Naive thymus-derived CD4-positive, alpha-beta T cell (primary cell): ENCODE measurements around the gene HSD17B13. TPM values are rescaled to one million over a fixed set of nuclear protein-coding genes. Genes with fewer than 3 reads are reported as not detected.

Experiments used
- ATAC-seq: fragments of 150-1000 bp; cut with Tn5 transposase; 2 replicates; pipeline ENCODE4 v1.10.0; 2021; ENCODE audit warnings: mild to moderate bottlenecking, moderate library complexity
- CTCF ChIA-PET: fragments of 350-600 bp; sonication (Branson Sonifier 250); formaldehyde crosslinking; loops from one replicate; lab custom pipeline; 2021; ENCODE audit warnings: antibody characterized with exemption; lab: Charles Lee
- POLR2A ChIA-PET: fragments of 350-600 bp; sonication (Branson Sonifier 250); formaldehyde crosslinking; loops from one replicate; lab custom pipeline; 2021; ENCODE audit warnings: antibody characterized with exemption, inconsistent platforms; lab: Charles Lee
- DNase-seq, 9 donors: peaks; one replicate each; pipeline versions ENCODE4 v3.0.0 to v3.0.0-alpha.2; 2020 to 2022; ENCODE audit warnings: mixed read lengths in 1 of 9
- H3K27ac ChIP-seq: one replicate; pipeline ENCODE4 v1.7.0; 2013; ENCODE audit warnings: mild to moderate bottlenecking, low read depth, low read length, moderate library complexity
- H3K27me3 ChIP-seq, 2 donors: one replicate each; pipeline ENCODE4 v1.7.0; 2013; ENCODE audit warnings: low read length in 2 of 2, mild to moderate bottlenecking in 2 of 2, moderate library complexity in 2 of 2; ENCODE audit not compliant: control insufficient read depth in 2 of 2, insufficient read depth in 2 of 2
- H3K36me3 ChIP-seq, 3 experiments: 1 replicate in 2 of 3; 2 replicates in 1 of 3; pipeline ENCODE4 v1.7.0; 2013; ENCODE audit warnings: low read length in 3 of 3, mild to moderate bottlenecking in 3 of 3, moderate library complexity in 1 of 3; ENCODE audit not compliant: insufficient read depth in 3 of 3, control insufficient read depth in 2 of 3
- H3K4me1 ChIP-seq, 2 donors: one replicate each; pipeline ENCODE4 v1.7.0; 2013; ENCODE audit warnings: low read length in 2 of 2, mild to moderate bottlenecking in 2 of 2, moderate library complexity in 1 of 2; ENCODE audit not compliant: control insufficient read depth in 2 of 2, insufficient read depth in 2 of 2
- H3K4me3 ChIP-seq: 2 replicates; pipeline ENCODE4 v1.7.0; 2013; ENCODE audit warnings: mild to moderate bottlenecking, low read length
- H3K9me3 ChIP-seq, 3 experiments: 1 replicate in 2 of 3; 2 replicates in 1 of 3; pipeline ENCODE4 v1.7.0; 2013; ENCODE audit warnings: low read length in 3 of 3; ENCODE audit not compliant: control insufficient read depth in 2 of 3
- H3K27ac Mint-ChIP-seq, 9 donors: one replicate each; pipeline ENCODE4 v1.8.0; 2020 to 2022; ENCODE audit warnings: mixed read lengths in 9 of 9, mild to moderate bottlenecking in 8 of 9, moderate library complexity in 5 of 9, inconsistent platforms in 2 of 9
- H3K27me3 Mint-ChIP-seq, 5 donors: one replicate each; pipeline ENCODE4 v1.8.0; 2021 to 2022; ENCODE audit warnings: mixed read lengths in 5 of 5, mild to moderate bottlenecking in 1 of 5
- H3K36me3 Mint-ChIP-seq, 5 donors: one replicate each; pipeline ENCODE4 v1.8.0; 2020 to 2022; ENCODE audit warnings: mixed read lengths in 5 of 5, mild to moderate bottlenecking in 3 of 5, inconsistent platforms in 1 of 5
- H3K4me1 Mint-ChIP-seq, 7 donors: one replicate each; pipeline ENCODE4 v1.8.0; 2020 to 2022; ENCODE audit warnings: mixed read lengths in 7 of 7, mild to moderate bottlenecking in 3 of 7, inconsistent platforms in 1 of 7
- H3K4me3 Mint-ChIP-seq, 10 donors: one replicate each; pipeline ENCODE4 v1.8.0; 2020 to 2022; ENCODE audit warnings: mild to moderate bottlenecking in 10 of 10, mixed read lengths in 10 of 10, moderate library complexity in 6 of 10, inconsistent platforms in 2 of 10
- H3K9me3 Mint-ChIP-seq, 11 donors: one replicate each; pipeline ENCODE4 v1.8.0; 2020 to 2022; ENCODE audit warnings: mixed read lengths in 11 of 11, mild to moderate bottlenecking in 4 of 11, inconsistent platforms in 1 of 11, moderate library complexity in 1 of 11
- intact Hi-C, 2 donors: fragments of 100-400 bp; cut with micrococcal nuclease; formaldehyde crosslinking; loops; one replicate each; pipeline ENCODE4 v1.15.1; 2023
- polyA plus RNA-seq, 2 donors: library from polyadenylated mRNA; unstranded; fragments of 300-500 nt; fragmentation: Illumina TruSeq; gene quantifications; one replicate each; pipeline ENCODE4 v1.2.3, GENCODE V29; 2021
- total RNA-seq, 6 experiments: library from RNA in 5 of 6; stranded (reverse) in 5 of 6; gene quantifications; 1 replicate in 5 of 6; 2 replicates in 1 of 6; pipeline ENCODE4 v1.2.3 and lab custom pipeline; 2021 to 2026

Gene HSD17B13
- total and polyA plus RNA-seq, 7 experiments from 2014 or later = 0.09 to 0.89 (median 0.36) TPM; not detected in 1

- peaks cover 0 to 4% (median 0%) of the 10 kb centered on the region in 7 donors for H3K4me1 Mint-ChIP-seq
- no peak overlapping the region for H3K4me3 Mint-ChIP-seq
- intact Hi-C loops = no loop called here
Observed at GRCh38 chr4:87310691-87311335, 11.9 kb downstream of the HSD17B13 start.

DNA sequence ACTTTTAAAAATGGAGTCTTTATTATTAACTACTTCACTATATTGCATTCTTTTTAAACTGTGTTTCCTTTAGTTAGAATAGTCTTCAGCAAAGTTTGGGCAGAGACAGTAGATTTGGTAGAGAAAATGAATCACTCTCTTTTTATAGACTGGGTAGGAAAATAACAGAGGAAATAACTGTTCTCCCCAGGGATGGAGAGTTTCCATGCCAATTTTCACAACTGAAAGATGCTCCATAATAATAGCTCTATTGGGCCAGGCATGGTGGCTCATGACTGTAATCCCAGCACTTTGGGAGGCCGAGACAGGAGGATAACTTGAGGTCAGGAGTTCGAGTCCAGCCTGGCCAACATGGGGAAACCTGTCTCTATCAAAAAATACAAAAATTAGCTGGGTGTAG, 13.1 kb downstream of the HSD17B13 start:
- Histone ChIP-seq H3K9me3 (no peaks in the 10 kb centered on the region), H3K36me3 (no peaks in the 10 kb centered on the region), H3K4me3 (no peak overlapping the region), H3K27me3 (no peaks in the 10 kb centered on the region), H3K27ac (no peak overlapping the region), H3K4me1 (no peaks in the 10 kb centered on the region)
- DNase-seq = no peak
- ChIA-PET CTCF (no interaction called here), POLR2A (no interaction called here)
- H3K27me3 Mint-ChIP-seq = no peaks in the 10 kb centered on the region
- no peak overlapping the region for H3K27ac Mint-ChIP-seq
- no peak for ATAC-seq
- H3K36me3 Mint-ChIP-seq = peaks cover 0 to 11% (median 0%) of the 10 kb centered on the region in 5 donors
- H3K4me3 Mint-ChIP-seq = no peak overlapping the region
- intact Hi-C loops = no loop called here
- H3K4me1 Mint-ChIP-seq = peaks cover 0 to 4% (median 0%) of the 10 kb centered on the region in 7 donors
- peaks cover 0 to 2% (median 0%) of the 10 kb centered on the region in 11 donors for H3K9me3 Mint-ChIP-seq

More at GRCh38 chr4:87310691-87311335, 11.9 kb downstream of the HSD17B13 start:
- H3K4me1 ChIP-seq = no peaks in the 10 kb centered on the region
- DNase-seq = no peak
- ATAC-seq = no peak
- Mint-ChIP-seq H3K9me3 (peaks cover 0 to 2% (median 0%) of the 10 kb centered on the region in 11 donors), H3K27ac (no peak overlapping the region), H3K27me3 (no peaks in the 10 kb centered on the region), H3K36me3 (peaks cover 0 to 11% (median 0%) of the 10 kb centered on the region in 5 donors)
- H3K27me3 ChIP-seq = no peaks in the 10 kb centered on the region
- ChIA-PET POLR2A (no interaction called here), CTCF (no interaction called here)
- no peaks in the 10 kb centered on the region for H3K36me3 ChIP-seq
- no peak overlapping the region for H3K4me3 ChIP-seq
- no peaks in the 10 kb centered on the region for H3K9me3 ChIP-seq
- no peak overlapping the region for H3K27ac ChIP-seq

GRCh38 chr4:87306056-87306455, 16.6 kb downstream of the HSD17B13 start:
- H3K27me3 Mint-ChIP-seq = peaks cover 0 to 2% (median 0%) of the 10 kb centered on the region in 5 donors
- H3K36me3 Mint-ChIP-seq = peaks cover 0 to 11% (median 0%) of the 10 kb centered on the region in 5 donors
- CTCF ChIA-PET = no interaction called here
- DNase-seq (no peak), ATAC-seq (no peak)
- no peak overlapping the region for H3K27ac ChIP-seq
- H3K9me3 Mint-ChIP-seq = peaks cover 0 to 2% (median 0%) of the 10 kb centered on the region in 11 donors
- intact Hi-C loops = no loop called here
- no peak overlapping the region for H3K27ac Mint-ChIP-seq
- H3K36me3 ChIP-seq = no peaks in the 10 kb centered on the region
- H3K27me3 ChIP-seq = no peaks in the 10 kb centered on the region
- no peaks in the 10 kb centered on the region for H3K9me3 ChIP-seq
- POLR2A ChIA-PET = no interaction called here
- peaks cover 0 to 4% (median 0%) of the 10 kb centered on the region in 7 donors for H3K4me1 Mint-ChIP-seq
- no peak overlapping the region for H3K4me3 Mint-ChIP-seq
- no peaks in the 10 kb centered on the region for H3K4me1 ChIP-seq
- no peak overlapping the region for H3K4me3 ChIP-seq

DNA sequence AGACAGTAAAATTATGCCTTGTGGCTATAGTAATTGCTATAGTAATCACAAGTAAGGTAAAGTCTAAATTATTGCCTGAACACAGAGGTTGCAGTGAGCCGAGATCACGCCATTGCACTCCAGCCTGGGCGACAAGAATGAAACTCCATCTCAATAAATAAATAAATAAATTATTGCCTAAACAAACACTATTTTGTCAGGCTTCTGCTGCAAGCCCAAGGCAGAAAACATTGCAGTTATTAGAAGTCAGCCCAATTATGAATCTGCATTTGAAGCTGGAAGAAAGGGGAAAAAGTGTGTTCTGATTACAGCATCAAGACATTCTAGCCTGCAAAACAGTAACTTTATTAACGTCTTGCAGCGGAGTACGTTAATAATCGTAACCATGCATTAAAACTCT, 17.1 kb downstream of the HSD17B13 start:
- peaks cover 0 to 4% (median 0%) of the 10 kb centered on the region in 7 donors for H3K4me1 Mint-ChIP-seq
- intact Hi-C loops = no loop called here
- Histone ChIP-seq H3K9me3 (no peaks in the 10 kb centered on the region), H3K36me3 (no peaks in the 10 kb centered on the region), H3K4me3 (no peak overlapping the region), H3K27me3 (no peaks in the 10 kb centered on the region), H3K4me1 (no peaks in the 10 kb centered on the region), H3K27ac (no peak overlapping the region)
- no peak for DNase-seq
- H3K4me3 Mint-ChIP-seq = no peak overlapping the region
- POLR2A ChIA-PET = no interaction called here
- H3K27ac Mint-ChIP-seq = no peak overlapping the region
- peaks cover 0 to 2% (median 0%) of the 10 kb centered on the region in 5 donors for H3K27me3 Mint-ChIP-seq
- peaks cover 0 to 2% (median 0%) of the 10 kb centered on the region in 11 donors for H3K9me3 Mint-ChIP-seq
- no peak for ATAC-seq
- CTCF ChIA-PET = no interaction called here
- H3K36me3 Mint-ChIP-seq = peaks cover 0 to 10% (median 0%) of the 10 kb centered on the region in 5 donors

DNA sequence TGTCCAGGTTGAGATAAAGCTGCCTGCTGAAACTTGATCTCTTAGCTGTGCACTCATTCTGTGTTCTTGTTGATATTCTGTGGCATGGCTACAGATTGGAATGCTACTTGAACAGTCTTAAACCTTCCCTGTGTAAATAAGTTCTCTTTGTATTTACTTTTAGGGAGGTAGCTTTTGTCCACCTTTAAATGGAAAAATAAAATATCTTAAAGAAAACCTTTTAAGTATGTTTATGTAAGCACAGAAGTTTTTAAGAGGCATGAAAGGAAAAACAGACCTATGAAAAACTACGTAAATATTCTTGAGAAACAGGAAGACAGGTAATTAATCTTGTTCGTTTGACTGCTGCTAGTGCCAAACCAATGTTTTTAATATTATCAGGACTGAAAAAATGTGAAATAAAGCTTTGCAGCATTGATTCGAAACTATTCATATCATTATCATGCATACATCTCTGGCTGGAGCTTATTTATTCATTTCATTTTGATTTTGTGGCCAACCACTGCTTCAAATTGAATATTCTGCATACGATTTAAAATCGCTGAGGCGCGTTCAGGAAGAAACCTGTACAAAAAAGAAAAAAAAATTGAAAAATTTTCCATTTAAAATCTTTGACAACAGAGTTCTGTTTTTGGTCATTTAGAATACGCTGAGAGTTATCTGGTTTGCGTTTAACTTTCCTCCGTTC, 17.8 kb downstream of the HSD17B13 start:
- H3K4me3 ChIP-seq = no peak overlapping the region
- CTCF ChIA-PET = no interaction called here
- no peaks in the 10 kb centered on the region for H3K36me3 ChIP-seq
- intact Hi-C loops = no loop called here
- no peaks in the 10 kb centered on the region for H3K9me3 ChIP-seq
- Mint-ChIP-seq H3K36me3 (peaks cover 0 to 5% (median 0%) of the 10 kb centered on the region in 5 donors), H3K4me1 (peaks cover 0 to 4% (median 0%) of the 10 kb centered on the region in 7 donors), H3K9me3 (peaks cover 0 to 2% (median 0%) of the 10 kb centered on the region in 11 donors), H3K4me3 (no peak overlapping the region), H3K27ac (no peak overlapping the region), H3K27me3 (peaks cover 0 to 2% (median under 1%) of the 10 kb centered on the region in 5 donors)
- H3K27ac ChIP-seq = no peak overlapping the region
- H3K27me3 ChIP-seq = no peaks in the 10 kb centered on the region
- DNase-seq = no peak
- H3K4me1 ChIP-seq = no peaks in the 10 kb centered on the region
- ATAC-seq = no peak
- POLR2A ChIA-PET = no interaction called here

GRCh38 chr4:87299898-87300297, 22.8 kb downstream of the HSD17B13 start:
- ATAC-seq (no peak), DNase-seq (no peak)
- no peak overlapping the region for H3K27ac Mint-ChIP-seq
- Histone ChIP-seq H3K9me3 (no peaks in the 10 kb centered on the region), H3K4me3 (no peak overlapping the region), H3K36me3 (no peaks in the 10 kb centered on the region), H3K4me1 (no peaks in the 10 kb centered on the region), H3K27ac (no peak overlapping the region), H3K27me3 (no peaks in the 10 kb centered on the region)
- intact Hi-C loops = no loop called here
- peaks cover 0 to 4% (median 2%) of the 10 kb centered on the region in 5 donors for H3K27me3 Mint-ChIP-seq
- ChIA-PET CTCF (interaction anchor here (1.1 kb wide), 1 partner anchor 167 kb away, joined by 3 read pairs; no protein-coding TSS in a partner anchor), POLR2A (interaction anchor here (0.5 to 0.8 kb wide), 2 partner anchors 168 to 278 kb away, joined by 3 read pairs; no protein-coding TSS in a partner anchor)
- H3K36me3 Mint-ChIP-seq = peaks cover 0 to under 1% (median 0%) of the 10 kb centered on the region in 5 donors
- no peak overlapping the region for H3K4me3 Mint-ChIP-seq
- H3K9me3 Mint-ChIP-seq = peaks cover 0 to 2% (median under 1%) of the 10 kb centered on the region in 11 donors
- no peaks in the 10 kb centered on the region for H3K4me1 Mint-ChIP-seq
